K562 (cell line): ENCODE results near the gene AIMP2. TPM values are rescaled to one million over a fixed set of nuclear protein-coding genes. Genes with fewer than 3 reads are reported as not detected.

Source experiments
- CHD2 ChIP-seq: IDR thresholded peaks from 2 replicates; pipeline ENCODE4 v1.6.1; 2011; ENCODE audit warnings: low read depth, low read length
- DDX20 ChIP-seq: fragments of 450-650 bp; IDR thresholded peaks from 2 replicates; pipeline ENCODE4 v1.6.1; 2016; ENCODE audit warnings: missing genetic modification characterization, low read depth, mild to moderate bottlenecking, missing compliant biosample characterization, moderate library complexity
- DPF2 ChIP-seq: fragments of 450-650 bp; IDR thresholded peaks from 2 replicates; pipeline ENCODE4 v1.6.1; 2016
- EGR1 ChIP-seq: fragments of 450-650 bp; conservative IDR thresholded peaks from 2 replicates; pipeline ENCODE4 v1.6.1; 2017; ENCODE audit warnings: mild to moderate bottlenecking
- HLTF ChIP-seq: fragments of 450-650 bp; IDR thresholded peaks from 2 replicates; pipeline ENCODE4 v1.6.1; 2016
- HSF4 ChIP-seq: fragments of 250-450 bp; sonication (Bioruptor Pico); IDR thresholded peaks from 2 replicates; pipeline ENCODE4 v2.1.2; 2022; ENCODE audit warnings: mild to moderate bottlenecking, moderate library complexity, borderline replicate concordance
- KDM5B ChIP-seq: fragments of 200-600 bp; sonication (generic); IDR thresholded peaks from 2 replicates; pipeline ENCODE4 v1.6.1; 2012; ENCODE audit warnings: low read depth, mild to moderate bottlenecking, moderate library complexity, low read length, control low read depth, inconsistent platforms; ENCODE audit not compliant: insufficient replicate concordance
- KLF6 ChIP-seq: fragments of 250-450 bp; sonication (Bioruptor Pico); IDR thresholded peaks from 2 replicates; pipeline ENCODE4 v1.4.0; 2020; ENCODE audit warnings: mild to moderate bottlenecking, moderate library complexity, borderline replicate concordance
- MAFF ChIP-seq: IDR thresholded peaks from 2 replicates; pipeline ENCODE4 v1.6.1; 2012; ENCODE audit warnings: low read length, improper control_type of control experiment
- MBD2 ChIP-seq: sonication (generic); IDR thresholded peaks from 2 replicates; pipeline ENCODE4 v1.6.1; 2016; ENCODE audit warnings: low read depth, borderline replicate concordance
- PRMT5 ChIP-seq: sonication (generic); formaldehyde crosslinking; IDR thresholded peaks from 2 replicates; pipeline ENCODE4 v1.5.0; 2020; ENCODE audit warnings: missing genetic modification reagents
- SRSF1 ChIP-seq: fragments of 200-400 bp; formaldehyde crosslinking; IDR thresholded peaks from 2 replicates; pipeline ENCODE4 v1.6.1; 2017; ENCODE audit warnings: mild to moderate bottlenecking, low read depth, low read length, moderate library complexity
- TAL1 ChIP-seq: fragments of 450-650 bp; IDR thresholded peaks from 2 replicates; pipeline ENCODE4 v1.6.1; 2016; ENCODE audit warnings: mild to moderate bottlenecking
- TGIF2 ChIP-seq: sonication (generic); formaldehyde crosslinking; IDR thresholded peaks from 2 replicates; pipeline ENCODE4 v1.8.1; 2022; ENCODE audit warnings: mild to moderate bottlenecking, missing genetic modification reagents, moderate library complexity
- ZNF311 ChIP-seq: fragments of 250-450 bp; sonication (Bioruptor Pico); IDR thresholded peaks from 2 replicates; pipeline ENCODE4 v1.4.0; 2020; ENCODE audit warnings: mild to moderate bottlenecking, moderate library complexity
- ZNF354B ChIP-seq: fragments of 250-450 bp; sonication (Bioruptor Pico); IDR thresholded peaks from 2 replicates; pipeline ENCODE4 v1.4.0; 2020
- ZNF764 ChIP-seq: fragments of 250-450 bp; sonication (Bioruptor Pico); IDR thresholded peaks from 2 replicates; pipeline ENCODE4 v1.4.0; 2020; ENCODE audit warnings: low read depth, mild to moderate bottlenecking, moderate library complexity
- polyA plus RNA-seq, 8 experiments: library from polyadenylated mRNA; depleted of rRNA in 4 of 8; stranded (reverse) in 5 of 8; unstranded in 3 of 8; fragments of >200 nt; fragmentation: Nextera tagmentation in 2 of 8; fragmentation: Illumina TruSeq in 1 of 8; extraction: Ambion mirVana in 2 of 8; extraction: Trizol in 1 of 8; gene quantifications; 2 replicates each; pipeline versions ENCODE4 v1.2.1 to v1.2.3, GENCODE V29; 2011 to 2014; ENCODE audit warnings: inconsistent platforms in 1 of 8, missing spikeins in 1 of 8
- total RNA-seq, 7 experiments: library from RNA; depleted of rRNA in 6 of 7; stranded (reverse); fragments of >200 nt in 6 of 7; fragmentation: Illumina TruSeq in 2 of 7; extraction: Trizol in 2 of 7; gene quantifications; 2 replicates each; pipeline versions ENCODE4 v1.2.1 to v1.2.3, GENCODE V29; 2011 to 2021; ENCODE audit warnings: low replicate concordance in 1 of 7
- TF ChIP-seq, protein P1 (sequence below): fragments of 250-450 bp; sonication (Bioruptor Pico); IDR thresholded peaks from 2 replicates; pipeline ENCODE4 v1.4.0; 2020; ENCODE audit warnings: mild to moderate bottlenecking, moderate library complexity
- TF ChIP-seq, protein P2 (sequence below): sonication (generic); formaldehyde crosslinking; IDR thresholded peaks from 2 replicates; pipeline ENCODE4 v1.8.0; 2022; ENCODE audit warnings: mild to moderate bottlenecking, missing genetic modification reagents
- TF ChIP-seq, protein P3 (sequence below): fragments of 250-450 bp; sonication (Bioruptor Pico); IDR thresholded peaks from 2 replicates; pipeline ENCODE4 v1.8.0; 2022; ENCODE audit warnings: moderate library complexity, mild to moderate bottlenecking, inconsistent platforms
- TF ChIP-seq, protein P4 (sequence below), 2 experiments: fragments of 450-650 bp in 1 of 2; sonication (generic) in 1 of 2; formaldehyde crosslinking; conservative IDR thresholded peaks; 2 replicates each; pipeline versions ENCODE4 v1.4.0 to v1.8.1; 2020 to 2022; ENCODE audit warnings: mild to moderate bottlenecking in 1 of 2, missing genetic modification reagents in 1 of 2

Gene AIMP2
- total and polyA plus RNA-seq, 9 of the 15 experiments (the other 6 are each of a cell fraction or from before 2014, with no cell fraction given), result 47.5 to 84.9 (median 63.5) TPM

DNA sequence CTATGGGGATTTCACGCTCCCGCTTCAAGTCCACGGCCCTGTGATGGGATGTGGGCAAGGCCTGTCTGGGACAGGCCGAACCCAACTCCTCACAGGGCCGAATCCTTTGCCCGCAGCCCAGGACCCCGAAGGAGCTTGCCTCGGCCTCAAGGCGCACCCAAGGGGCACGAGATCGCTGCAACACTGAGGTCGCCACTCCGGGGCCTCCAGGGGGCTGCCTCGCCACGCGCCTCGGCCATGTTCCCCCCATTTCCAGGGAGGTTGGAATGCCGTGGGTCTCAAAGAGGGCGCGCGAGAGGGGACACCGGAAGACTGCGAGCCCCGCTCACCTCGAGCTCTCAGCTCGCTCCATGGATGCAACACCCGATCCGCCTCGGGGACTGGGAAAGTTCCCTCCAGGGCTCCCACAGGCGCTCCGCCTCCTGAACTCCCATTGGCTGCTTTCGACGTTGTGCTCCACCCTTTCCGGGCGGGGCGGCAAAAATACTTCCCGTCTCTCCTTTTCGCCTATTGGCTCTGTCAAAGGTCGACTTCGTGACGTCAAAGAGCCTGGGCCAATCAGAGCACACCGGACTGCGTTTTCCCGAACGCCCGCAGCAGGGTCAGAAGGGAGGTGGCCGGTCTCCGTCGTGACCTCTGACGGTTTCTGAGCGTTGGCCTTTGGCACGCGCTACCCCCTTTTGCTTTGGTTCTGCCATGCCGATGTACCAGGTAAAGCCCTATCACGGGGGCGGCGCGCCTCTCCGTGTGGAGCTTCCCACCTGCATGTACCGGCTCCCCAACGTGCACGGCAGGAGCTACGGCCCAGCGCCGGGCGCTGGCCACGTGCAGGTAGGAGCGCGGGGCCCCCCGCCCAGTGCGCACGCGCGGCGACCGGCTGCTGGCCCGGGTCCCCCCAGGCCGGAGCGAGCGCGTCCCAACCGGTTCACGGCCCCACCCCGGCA, at the start of gene AIMP2, which contains the start of gene PMS2 (continued):
- no peak for TF ChIP-seq EGR1
- peak; percentile 52 for TF ChIP-seq CHD2
- TF ChIP-seq, protein P1, sequence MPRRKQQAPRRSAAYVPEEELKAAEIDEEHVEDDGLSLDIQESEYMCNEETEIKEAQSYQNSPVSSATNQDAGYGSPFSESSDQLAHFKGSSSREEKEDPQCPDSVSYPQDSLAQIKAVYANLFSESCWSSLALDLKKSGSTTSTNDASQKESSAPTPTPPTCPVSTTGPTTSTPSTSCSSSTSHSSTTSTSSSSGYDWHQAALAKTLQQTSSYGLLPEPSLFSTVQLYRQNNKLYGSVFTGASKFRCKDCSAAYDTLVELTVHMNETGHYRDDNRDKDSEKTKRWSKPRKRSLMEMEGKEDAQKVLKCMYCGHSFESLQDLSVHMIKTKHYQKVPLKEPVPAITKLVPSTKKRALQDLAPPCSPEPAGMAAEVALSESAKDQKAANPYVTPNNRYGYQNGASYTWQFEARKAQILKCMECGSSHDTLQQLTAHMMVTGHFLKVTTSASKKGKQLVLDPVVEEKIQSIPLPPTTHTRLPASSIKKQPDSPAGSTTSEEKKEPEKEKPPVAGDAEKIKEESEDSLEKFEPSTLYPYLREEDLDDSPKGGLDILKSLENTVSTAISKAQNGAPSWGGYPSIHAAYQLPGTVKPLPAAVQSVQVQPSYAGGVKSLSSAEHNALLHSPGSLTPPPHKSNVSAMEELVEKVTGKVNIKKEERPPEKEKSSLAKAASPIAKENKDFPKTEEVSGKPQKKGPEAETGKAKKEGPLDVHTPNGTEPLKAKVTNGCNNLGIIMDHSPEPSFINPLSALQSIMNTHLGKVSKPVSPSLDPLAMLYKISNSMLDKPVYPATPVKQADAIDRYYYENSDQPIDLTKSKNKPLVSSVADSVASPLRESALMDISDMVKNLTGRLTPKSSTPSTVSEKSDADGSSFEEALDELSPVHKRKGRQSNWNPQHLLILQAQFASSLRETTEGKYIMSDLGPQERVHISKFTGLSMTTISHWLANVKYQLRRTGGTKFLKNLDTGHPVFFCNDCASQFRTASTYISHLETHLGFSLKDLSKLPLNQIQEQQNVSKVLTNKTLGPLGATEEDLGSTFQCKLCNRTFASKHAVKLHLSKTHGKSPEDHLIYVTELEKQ, result 0 out of 2 replicates have a peak, but pooled peaks have one; percentile 24
- no peak for TF ChIP-seq HSF4 (CRISPR knock-in tag)
- peak; percentile 73; the same call in 1 of the 2 replicates for TF ChIP-seq ZNF311 (CRISPR knock-in tag)
- TF ChIP-seq MBD2, result peak; percentile 86
- no peak for TF ChIP-seq TAL1
- TF ChIP-seq DDX20 (tag), result no peak
- 0 out of 2 replicates have a peak, but pooled peaks have one; percentile 16 for TF ChIP-seq HLTF
- TF ChIP-seq TGIF2, result peak; percentile 66
- peak; percentile 88 for TF ChIP-seq KDM5B
- TF ChIP-seq, protein P2, sequence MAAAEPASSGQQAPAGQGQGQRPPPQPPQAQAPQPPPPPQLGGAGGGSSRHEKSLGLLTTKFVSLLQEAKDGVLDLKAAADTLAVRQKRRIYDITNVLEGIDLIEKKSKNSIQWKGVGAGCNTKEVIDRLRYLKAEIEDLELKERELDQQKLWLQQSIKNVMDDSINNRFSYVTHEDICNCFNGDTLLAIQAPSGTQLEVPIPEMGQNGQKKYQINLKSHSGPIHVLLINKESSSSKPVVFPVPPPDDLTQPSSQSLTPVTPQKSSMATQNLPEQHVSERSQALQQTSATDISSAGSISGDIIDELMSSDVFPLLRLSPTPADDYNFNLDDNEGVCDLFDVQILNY (CRISPR knock-in tag), result peak; percentile 83; the same call in 1 of the 2 replicates
- TF ChIP-seq, protein P3, sequence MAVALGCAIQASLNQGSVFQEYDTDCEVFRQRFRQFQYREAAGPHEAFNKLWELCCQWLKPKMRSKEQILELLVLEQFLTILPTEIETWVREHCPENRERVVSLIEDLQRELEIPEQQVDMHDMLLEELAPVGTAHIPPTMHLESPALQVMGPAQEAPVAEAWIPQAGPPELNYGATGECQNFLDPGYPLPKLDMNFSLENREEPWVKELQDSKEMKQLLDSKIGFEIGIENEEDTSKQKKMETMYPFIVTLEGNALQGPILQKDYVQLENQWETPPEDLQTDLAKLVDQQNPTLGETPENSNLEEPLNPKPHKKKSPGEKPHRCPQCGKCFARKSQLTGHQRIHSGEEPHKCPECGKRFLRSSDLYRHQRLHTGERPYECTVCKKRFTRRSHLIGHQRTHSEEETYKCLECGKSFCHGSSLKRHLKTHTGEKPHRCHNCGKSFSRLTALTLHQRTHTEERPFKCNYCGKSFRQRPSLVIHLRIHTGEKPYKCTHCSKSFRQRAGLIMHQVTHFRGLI (CRISPR knock-in tag), result peak; percentile 72
- 0 out of 2 replicates have a peak, but pooled peaks have one; percentile 18 for TF ChIP-seq SRSF1
- peak; percentile 83; the same call in 1 of the 2 replicates for TF ChIP-seq KLF6 (CRISPR knock-in tag)
- no peak for TF ChIP-seq MAFF
- no peak for TF ChIP-seq ZNF764 (CRISPR knock-in tag)
- TF ChIP-seq, protein P4, sequence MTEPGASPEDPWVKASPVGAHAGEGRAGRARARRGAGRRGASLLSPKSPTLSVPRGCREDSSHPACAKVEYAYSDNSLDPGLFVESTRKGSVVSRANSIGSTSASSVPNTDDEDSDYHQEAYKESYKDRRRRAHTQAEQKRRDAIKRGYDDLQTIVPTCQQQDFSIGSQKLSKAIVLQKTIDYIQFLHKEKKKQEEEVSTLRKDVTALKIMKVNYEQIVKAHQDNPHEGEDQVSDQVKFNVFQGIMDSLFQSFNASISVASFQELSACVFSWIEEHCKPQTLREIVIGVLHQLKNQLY (CRISPR knock-in tag; conservative IDR thresholded peaks at IDR 0.05), result peak in 1 of 2 experiments; percentile 98; a peak in 2 of 4 replicates
- no peak for TF ChIP-seq ZNF354B (CRISPR knock-in tag)
- no peak for TF ChIP-seq DPF2
- TF ChIP-seq PRMT5 (CRISPR knock-in tag), result no peak
